H1 (cell line): Measurements from ENCODE around the gene RS1. TPM values are rescaled to one million over a fixed set of nuclear protein-coding genes. Genes with fewer than 3 reads are reported as not detected.

Source experiments
- CTCF ChIA-PET: fragments of 300-600 bp; sonication (Branson Sonifier 250); formaldehyde crosslinking; loops from one replicate; lab custom pipeline; 2021; ENCODE audit not compliant: partially characterized antibody; lab: Charles Lee
- POLR2A ChIA-PET: fragments of 300-600 bp; sonication (Branson Sonifier 250); formaldehyde crosslinking; loops from one replicate; lab custom pipeline; 2021; ENCODE audit warnings: inconsistent platforms; ENCODE audit not compliant: partially characterized antibody; lab: Charles Lee
- DNase-seq, 2 experiments: peaks; one replicate each; pipeline versions ENCODE4 v3.0.0 to v3.0.0-alpha.2; 2010 to 2022; ENCODE audit warnings: low spot score in 2 of 2, low read depth in 1 of 2, mixed read lengths in 1 of 2
- FAIRE-seq: peaks from 2 replicates; lab custom pipeline; 2011; peaks lifted over from hg19 to GRCh38; lab: Jason Lieb, UNC
- H2AFZ ChIP-seq: 2 replicates; pipeline ENCODE4 v1.8.1; 2012; ENCODE audit warnings: low read length, inconsistent platforms
- H2AK5ac ChIP-seq: 2 replicates; pipeline ENCODE4 v1.6.1; 2013; ENCODE audit warnings: low read depth, low read length
- H2BK120ac ChIP-seq: replicated peaks from 2 replicates; pipeline ENCODE3; 2013; ENCODE audit warnings: low read depth, low read length, inconsistent platforms
- H2BK12ac ChIP-seq: 2 replicates; pipeline ENCODE4 v1.6.1; 2013; ENCODE audit warnings: low read depth, low read length
- H2BK15ac ChIP-seq: 2 replicates; pipeline ENCODE4 v1.6.1; 2013; ENCODE audit warnings: low read length
- H2BK20ac ChIP-seq: 2 replicates; pipeline ENCODE4 v1.6.1; 2013; ENCODE audit warnings: low read length
- H2BK5ac ChIP-seq: 2 replicates; pipeline ENCODE4 v1.6.1; 2013; ENCODE audit warnings: low read depth, low read length
- H3K14ac ChIP-seq: 2 replicates; pipeline ENCODE4 v1.6.1; 2013; ENCODE audit warnings: inconsistent platforms; ENCODE audit not compliant: insufficient read length
- H3K18ac ChIP-seq: 2 replicates; pipeline ENCODE4 v1.6.1; 2013; ENCODE audit warnings: low read length; ENCODE audit errors: extremely low read depth
- H3K23ac ChIP-seq: 2 replicates; pipeline ENCODE4 v1.6.1; 2013; ENCODE audit warnings: inconsistent platforms; ENCODE audit not compliant: insufficient read length
- H3K23me2 ChIP-seq: 2 replicates; pipeline ENCODE4 v1.6.1; 2013; ENCODE audit warnings: low read depth, low read length
- H3K27ac ChIP-seq: 2 replicates; pipeline ENCODE4 v1.6.1; 2011; ENCODE audit warnings: low read depth, low read length, inconsistent platforms
- H3K27me3 ChIP-seq, 4 experiments: replicated peaks in 1 of 4; 1 replicate in 1 of 4; 2 replicates in 3 of 4; pipeline versions ENCODE4 v1.6.1 to v1.8.1; 2011 to 2013; ENCODE audit warnings: low read length in 3 of 4, mild to moderate bottlenecking in 3 of 4, inconsistent platforms in 2 of 4, mixed read lengths in 2 of 4, moderate library complexity in 1 of 4; ENCODE audit not compliant: control insufficient read depth in 3 of 4, insufficient read depth in 3 of 4; ENCODE audit errors: extremely low read depth in 1 of 4
- H3K36me3 ChIP-seq, 4 experiments: 2 replicates each; pipeline versions ENCODE4 v1.6.1 to v1.8.1; 2011 to 2013; ENCODE audit warnings: mild to moderate bottlenecking in 4 of 4, low read length in 3 of 4, moderate library complexity in 2 of 4, control low read depth in 1 of 4, inconsistent platforms in 1 of 4; ENCODE audit not compliant: insufficient read depth in 4 of 4, control insufficient read depth in 2 of 4
- H3K4ac ChIP-seq: replicated peaks from 2 replicates; pipeline ENCODE3; 2013; ENCODE audit warnings: low read length, low read depth, mixed read lengths, inconsistent platforms; ENCODE audit not compliant: insufficient read length
- H3K4me1 ChIP-seq, 4 experiments: replicated peaks in 1 of 4; 1 replicate in 1 of 4; 2 replicates in 3 of 4; pipeline versions ENCODE4 v1.6.1 to v1.8.1; 2011 to 2013; ENCODE audit warnings: low read length in 3 of 4, inconsistent platforms in 2 of 4, mixed read lengths in 1 of 4; ENCODE audit not compliant: insufficient read depth in 4 of 4, control insufficient read depth in 3 of 4
- H3K4me2 ChIP-seq, 2 experiments: 2 replicates each; pipeline versions ENCODE4 v1.6.1 to v1.8.1; 2011 to 2013; ENCODE audit warnings: low read depth in 2 of 2, low read length in 2 of 2, control low read depth in 1 of 2, inconsistent platforms in 1 of 2, mild to moderate bottlenecking in 1 of 2; ENCODE audit not compliant: insufficient read depth in 1 of 2
- H3K4me3 ChIP-seq, 4 experiments: fragments of 200-600, 300-600 bp in 1 of 4; sonication (generic), shearing (Covaris generic), sonication (Bioruptor Twin) in 1 of 4; 2 replicates each; pipeline versions ENCODE4 v1.5.1 to v1.8.1; 2011 to 2016; ENCODE audit warnings: low read length in 4 of 4, low read depth in 3 of 4, control low read depth in 2 of 4, inconsistent platforms in 2 of 4, mild to moderate bottlenecking in 2 of 4, mixed read lengths in 1 of 4, moderate library complexity in 1 of 4; ENCODE audit not compliant: insufficient read depth in 2 of 4; ENCODE audit errors: extremely low read depth in 1 of 4
- H3K56ac ChIP-seq: replicated peaks from 2 replicates; pipeline ENCODE3; 2013; ENCODE audit warnings: low read depth, mild to moderate bottlenecking, mixed read lengths, low read length, inconsistent platforms; ENCODE audit not compliant: insufficient read length
- H3K79me1 ChIP-seq: 2 replicates; pipeline ENCODE4 v1.6.1; 2013; ENCODE audit warnings: low read depth, low read length, control low read depth
- H3K79me2 ChIP-seq, 2 experiments: 2 replicates each; pipeline versions ENCODE4 v1.6.1 to v1.8.1; 2012 to 2013; ENCODE audit warnings: low read length in 2 of 2, mild to moderate bottlenecking in 2 of 2, inconsistent platforms in 1 of 2; ENCODE audit not compliant: insufficient read depth in 2 of 2, control insufficient read depth in 1 of 2
- H3K9ac ChIP-seq, 4 experiments: replicated peaks in 1 of 4; 1 replicate in 1 of 4; 2 replicates in 3 of 4; pipeline versions ENCODE4 v1.6.1 to v1.8.1; 2011 to 2013; ENCODE audit warnings: low read depth in 3 of 4, low read length in 3 of 4, control low read depth in 2 of 4, mild to moderate bottlenecking in 2 of 4, moderate library complexity in 2 of 4, inconsistent platforms in 1 of 4; ENCODE audit errors: extremely low read depth in 1 of 4
- H3K9me3 ChIP-seq, 2 experiments: 2 replicates each; pipeline versions ENCODE4 v1.6.1 to v1.8.1; 2012 to 2013; ENCODE audit warnings: mild to moderate bottlenecking in 2 of 2, moderate library complexity in 2 of 2, control low read depth in 1 of 2, inconsistent platforms in 1 of 2, low read depth in 1 of 2, low read length in 1 of 2, mixed read lengths in 1 of 2; ENCODE audit not compliant: insufficient read depth in 2 of 2
- H4K20me1 ChIP-seq, 2 experiments: replicated peaks in 1 of 2; 2 replicates each; pipeline versions ENCODE3 to v1.8.1; 2011 to 2013; ENCODE audit warnings: inconsistent platforms in 2 of 2, low read length in 2 of 2, mild to moderate bottlenecking in 1 of 2; ENCODE audit not compliant: insufficient read depth in 2 of 2, control insufficient read depth in 1 of 2
- H4K5ac ChIP-seq: 2 replicates; pipeline ENCODE4 v1.6.1; 2013; ENCODE audit warnings: low read length, low read depth, mixed read lengths, inconsistent platforms; ENCODE audit not compliant: insufficient read length
- H4K8ac ChIP-seq: 2 replicates; pipeline ENCODE4 v1.8.0; 2013; ENCODE audit warnings: mild to moderate bottlenecking, moderate library complexity, low read length, inconsistent platforms; ENCODE audit not compliant: insufficient read depth; ENCODE audit errors: extremely low read depth
- H4K91ac ChIP-seq: replicated peaks from 2 replicates; pipeline ENCODE3; 2013; ENCODE audit warnings: low read length, mixed read lengths, inconsistent platforms; ENCODE audit not compliant: insufficient read length
- CHD1 ChIP-seq: IDR thresholded peaks from 2 replicates; pipeline ENCODE4 v1.6.1; 2012; ENCODE audit warnings: low read depth, low read length, improper control_type of control experiment
- GTF2F1 ChIP-seq: IDR thresholded peaks from 2 replicates; pipeline ENCODE4 v1.6.1; 2012; ENCODE audit warnings: low read depth, low read length, improper control_type of control experiment, borderline replicate concordance
- POU5F1 ChIP-seq: IDR thresholded peaks from 2 replicates; pipeline ENCODE4 v1.6.1; 2011; ENCODE audit warnings: low read depth, mild to moderate bottlenecking, low read length, moderate library complexity
- SIN3A ChIP-seq, 2 experiments: IDR thresholded peaks in 1 of 2; conservative IDR thresholded peaks in 1 of 2; 2 replicates each; pipeline ENCODE4 v1.6.1; 2011 to 2012; ENCODE audit warnings: low read length in 2 of 2, improper control_type of control experiment in 1 of 2, low read depth in 1 of 2, mild to moderate bottlenecking in 1 of 2
- SUZ12 ChIP-seq: fragments of 200-600 bp; sonication (generic); IDR thresholded peaks from 2 replicates; pipeline ENCODE4 v1.6.1; 2012; ENCODE audit warnings: mild to moderate bottlenecking, inconsistent platforms, low read length, moderate library complexity, mixed read lengths
- WGBS, 2 experiments: shearing (Covaris generic) in 1 of 2; methylation state at CpG; one replicate each; pipeline versions ENCODE4 v1.1.6 to v1.1.7; 2013 to 2015; ENCODE audit warnings: low lambda C conversion rate in 2 of 2, mixed read lengths in 2 of 2, inconsistent platforms in 1 of 2, low coverage in 1 of 2, missing lambda C conversion rate in 1 of 2; ENCODE audit not compliant: insufficient replicate concordance in 2 of 2, insufficient coverage in 1 of 2, insufficient read length in 1 of 2; ENCODE audit errors: extremely low coverage in 1 of 2, missing lambda C conversion rate in 1 of 2; 5-methylcytosine and 5-hydroxymethylcytosine counted together
- polyA plus RNA-seq, 7 experiments: library from polyadenylated mRNA; depleted of rRNA in 3 of 7; stranded (reverse) in 5 of 7; unstranded in 2 of 7; fragments of >200 nt in 5 of 7; fragments of 200-250 nt in 2 of 7; gene quantifications; 1 replicate in 5 of 7; 2 replicates in 1 of 7; 4 replicates in 1 of 7; pipeline versions ENCODE4 v1.2.1 to v1.2.3, GENCODE V29; 2011 to 2013; ENCODE audit warnings: missing spikeins in 2 of 7, mixed read lengths in 2 of 7
- total RNA-seq: library from RNA; stranded (reverse); fragmentation: NEBNext Ultra II Directional; extraction: Animal tissue kit (Norgen Biotek cat#: 25700); gene quantifications from 2 replicates; pipeline ENCODE4 v1.2.1, GENCODE V29; 2021
- TF ChIP-seq, protein P1 (sequence below): IDR thresholded peaks from 2 replicates; pipeline ENCODE4 v1.6.1; 2011; ENCODE audit warnings: low read depth, mild to moderate bottlenecking, low read length; ENCODE audit not compliant: insufficient read depth

RS1 gene
- total and polyA plus RNA-seq, 2 of the 8 experiments (the other 6 are each of a cell fraction or from before 2014, with no cell fraction given): 0.03 TPM; not detected in 1

DNA sequence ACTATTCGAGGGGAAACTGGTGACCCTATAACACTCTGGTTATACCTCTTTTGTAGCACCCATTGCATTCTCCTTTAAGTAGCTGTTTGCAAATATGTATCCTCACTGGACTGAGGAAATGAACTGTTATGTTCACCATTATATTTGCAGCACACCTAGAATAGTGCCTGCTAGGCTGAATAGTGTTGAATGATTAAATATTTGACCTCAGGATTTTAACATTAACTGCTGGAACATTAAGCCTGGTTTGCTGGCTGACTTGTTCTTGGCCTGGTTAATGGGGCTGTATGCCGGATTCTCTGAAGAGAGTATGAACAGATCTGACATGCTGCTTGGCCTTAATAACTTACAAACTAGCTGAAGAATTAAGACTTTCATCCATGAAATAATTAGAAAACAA lies 80.1 kb downstream of the RS1 start:
- Histone ChIP-seq H2BK20ac (no peak overlapping the region), H2AFZ (no peak overlapping the region), H3K36me3 (peaks cover 0 to 6% (median 2%) of the 10 kb centered on the region in 4 experiments; a peak in 3 of 8 replicates), H2BK120ac (no peak overlapping the region), H3K18ac (no peak overlapping the region), H3K23ac (no peak overlapping the region), H3K14ac (no peak overlapping the region), H2BK5ac (no peak overlapping the region), H3K56ac (no peak overlapping the region), H3K9me3 (no peaks in the 10 kb centered on the region), H3K23me2 (no peaks in the 10 kb centered on the region), H3K4me2 (no peak overlapping the region), H3K4me3 (no peak overlapping the region), H3K27ac (no peak overlapping the region), H3K4me1 (no peaks in the 10 kb centered on the region), H4K5ac (no peak overlapping the region), H2AK5ac (no peak overlapping the region), H3K79me1 (no peaks in the 10 kb centered on the region), H4K20me1 (no peaks in the 10 kb centered on the region), H3K4ac (no peak overlapping the region), H2BK12ac (no peak overlapping the region), H3K27me3 (no peaks in the 10 kb centered on the region), H4K8ac (no peak overlapping the region), H3K9ac (no peak overlapping the region), H2BK15ac (no peak overlapping the region), H3K79me2 (no peaks in the 10 kb centered on the region), H4K91ac (no peak overlapping the region)
- ChIA-PET POLR2A (no interaction called here), CTCF (interaction anchor here (0.8 kb wide), 1 partner anchor 437 kb away, joined by 3 read pairs; no protein-coding TSS in a partner anchor)
- DNase-seq (no peak), FAIRE-seq (peak; percentile 58)
- TF ChIP-seq GTF2F1 (no peak), CHD1 (no peak), POU5F1 (no peak), SUZ12 (no peak), SIN3A (conservative IDR thresholded peaks at IDR 0.05 in 1 of 2, IDR thresholded peaks at IDR 0.05 in 1 of 2; ENCODE audit: low read depth in 1 of 2, low read length in 2 of 2) (no peak)
- TF ChIP-seq, protein P1, sequence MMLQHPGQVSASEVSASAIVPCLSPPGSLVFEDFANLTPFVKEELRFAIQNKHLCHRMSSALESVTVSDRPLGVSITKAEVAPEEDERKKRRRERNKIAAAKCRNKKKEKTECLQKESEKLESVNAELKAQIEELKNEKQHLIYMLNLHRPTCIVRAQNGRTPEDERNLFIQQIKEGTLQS: no peak
- WGBS, 2 experiments: 89% methylated on average over 2 of the region's 2 CpGs; no CpG with 5 or more reads in 1 of the 2 experiments
